GM12878 (cell line): ENCODE data around the gene ZNF324. TPM values are rescaled to one million over a fixed set of nuclear protein-coding genes. Genes with fewer than 3 reads are reported as not detected.

Experiments
- CREB1 ChIP-seq: IDR thresholded peaks from 2 replicates; pipeline ENCODE4 v1.6.1; 2012; ENCODE audit warnings: low read depth, mild to moderate bottlenecking, inconsistent platforms
- JUNB ChIP-seq: IDR thresholded peaks from 2 replicates; pipeline ENCODE4 v1.6.1; 2016; ENCODE audit warnings: antibody characterized with exemption, mild to moderate bottlenecking
- JUND ChIP-seq: IDR thresholded peaks from 2 replicates; pipeline ENCODE4 v1.6.1; 2012; ENCODE audit warnings: low read depth, mild to moderate bottlenecking, low read length, improper control_type of control experiment, moderate library complexity
- KAT2A ChIP-seq: conservative IDR thresholded peaks from 2 replicates; pipeline ENCODE4 v1.6.1; 2011; ENCODE audit warnings: low read depth, low read length; ENCODE audit not compliant: control insufficient read depth
- NFIC ChIP-seq: IDR thresholded peaks from 2 replicates; pipeline ENCODE4 v1.6.1; 2012; ENCODE audit warnings: low read depth, mild to moderate bottlenecking, inconsistent platforms, low read length, moderate library complexity
- NR2C1 ChIP-seq: fragments of 450-650 bp; IDR thresholded peaks from 2 replicates; pipeline ENCODE4 v1.6.1; 2017; ENCODE audit warnings: antibody characterized with exemption, mild to moderate bottlenecking, moderate library complexity
- POLR2A ChIP-seq: IDR thresholded peaks from 2 replicates; pipeline ENCODE4 v1.6.1; 2011; ENCODE audit warnings: low read depth, mild to moderate bottlenecking, low read length
- SMAD5 ChIP-seq: IDR thresholded peaks from 2 replicates; pipeline ENCODE4 v1.6.1; 2016; ENCODE audit warnings: antibody characterized with exemption, low read depth
- SPI1 ChIP-seq: IDR thresholded peaks from 2 replicates; pipeline ENCODE4 v1.6.1; 2011; ENCODE audit warnings: low read depth, mild to moderate bottlenecking, low read length, moderate library complexity, borderline replicate concordance; ENCODE audit not compliant: insufficient read depth
- WRNIP1 ChIP-seq: IDR thresholded peaks from 2 replicates; pipeline ENCODE4 v1.6.1; 2011; ENCODE audit warnings: low read depth, low read length, improper control_type of control experiment, borderline replicate concordance
- polyA plus RNA-seq, 11 experiments: library from polyadenylated mRNA; depleted of rRNA in 4 of 11; unstranded in 6 of 11; stranded (reverse) in 5 of 11; fragments of >200 nt; fragmentation: Nextera tagmentation in 4 of 11; fragmentation: Illumina TruSeq in 1 of 11; extraction: Ambion mirVana in 4 of 11; extraction: Trizol in 1 of 11; gene quantifications; 1 replicate in 1 of 11; 2 replicates in 10 of 11; pipeline versions ENCODE4 v1.2.1 to v1.2.3, GENCODE V29; 2011 to 2016; ENCODE audit warnings: inconsistent platforms in 2 of 11, missing spikeins in 2 of 11, low read depth in 1 of 11
- total RNA-seq, 4 experiments: library from RNA; depleted of rRNA in 3 of 4; stranded (reverse); fragments of >200 nt in 3 of 4; fragmentation: Illumina TruSeq in 1 of 4; extraction: Trizol in 1 of 4; gene quantifications; 2 replicates each; pipeline versions ENCODE4 v1.2.1 to v1.2.3, GENCODE V29; 2013 to 2021
- TF ChIP-seq, protein P1 (sequence below): fragments of 450-650 bp; IDR thresholded peaks from 2 replicates; pipeline ENCODE4 v1.6.1; 2018; ENCODE audit warnings: mild to moderate bottlenecking, low read depth, moderate library complexity; ENCODE audit not compliant: partially characterized antibody
- TF ChIP-seq, protein P2 (sequence below): fragments of 450-650 bp; formaldehyde crosslinking; IDR thresholded peaks from 2 replicates; pipeline ENCODE4 v1.4.0; 2022; ENCODE audit warnings: mild to moderate bottlenecking, moderate library complexity
- TF ChIP-seq, protein P3 (sequence below): IDR thresholded peaks from 2 replicates; pipeline ENCODE4 v1.6.1; 2012; ENCODE audit warnings: low read depth, low read length, improper control_type of control experiment
- TF ChIP-seq, protein P4 (sequence below): IDR thresholded peaks from 2 replicates; pipeline ENCODE4 v1.6.1; 2011; ENCODE audit warnings: borderline replicate concordance, low read depth, mild to moderate bottlenecking, moderate library complexity, low read length; ENCODE audit not compliant: insufficient read depth, poor library complexity, severe bottlenecking
- TF ChIP-seq, protein P5 (sequence below): fragments of 450-650 bp; IDR thresholded peaks from 2 replicates; pipeline ENCODE4 v1.6.1; 2017; ENCODE audit warnings: mild to moderate bottlenecking, moderate library complexity

ZNF324 gene
- total and polyA plus RNA-seq, 10 of the 15 experiments (the other 5 are each of a cell fraction or from before 2014, with no cell fraction given) = 0.71 to 13.9 (median 7.0) TPM

DNA sequence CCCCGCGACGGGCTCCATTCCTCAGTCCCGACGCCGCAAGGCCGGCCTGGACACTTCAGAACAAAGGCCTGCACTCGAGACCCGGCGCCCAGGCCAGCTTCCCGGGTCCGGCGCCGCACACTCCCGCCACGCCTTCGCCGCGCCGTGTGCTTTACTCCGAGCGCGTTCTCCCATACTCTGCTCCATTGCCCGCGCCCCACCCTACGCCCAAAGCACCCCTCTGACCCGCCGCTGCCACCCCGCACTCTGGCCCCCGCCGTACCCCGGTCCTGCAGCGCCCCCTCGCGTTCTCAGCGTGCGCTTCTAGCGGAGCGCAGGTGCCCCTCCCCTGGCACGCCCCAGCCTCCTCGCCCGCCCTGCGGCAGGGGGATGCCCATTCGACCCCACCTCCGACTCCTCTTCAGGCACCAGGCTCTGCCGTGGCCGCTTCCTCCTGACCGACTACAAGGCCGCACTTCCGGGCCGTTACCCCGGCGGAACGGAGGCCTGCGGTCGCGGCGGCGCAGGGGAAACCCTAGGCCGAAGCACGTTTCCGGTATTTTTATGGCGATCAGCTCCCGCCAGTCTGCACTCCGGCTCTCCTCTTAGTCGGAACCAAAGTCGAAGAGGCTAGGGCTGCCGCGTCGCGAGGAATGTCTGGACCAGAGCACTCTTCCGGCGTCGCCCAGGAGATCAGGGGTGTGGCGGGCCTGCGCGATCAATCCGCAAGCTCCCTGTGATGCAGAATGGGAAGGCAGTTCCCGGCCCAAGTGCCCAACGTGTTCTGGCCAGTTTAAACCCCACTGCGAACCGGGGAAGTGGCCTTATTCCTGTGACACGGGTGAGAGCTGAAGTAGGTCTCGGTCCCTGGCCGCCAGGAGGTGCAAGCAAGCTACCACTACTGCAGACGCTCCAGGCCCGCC, 52.7 kb downstream of the ZNF324 start, which contains the start of gene ZBTB45 (continued):
- TF ChIP-seq, protein P1, sequence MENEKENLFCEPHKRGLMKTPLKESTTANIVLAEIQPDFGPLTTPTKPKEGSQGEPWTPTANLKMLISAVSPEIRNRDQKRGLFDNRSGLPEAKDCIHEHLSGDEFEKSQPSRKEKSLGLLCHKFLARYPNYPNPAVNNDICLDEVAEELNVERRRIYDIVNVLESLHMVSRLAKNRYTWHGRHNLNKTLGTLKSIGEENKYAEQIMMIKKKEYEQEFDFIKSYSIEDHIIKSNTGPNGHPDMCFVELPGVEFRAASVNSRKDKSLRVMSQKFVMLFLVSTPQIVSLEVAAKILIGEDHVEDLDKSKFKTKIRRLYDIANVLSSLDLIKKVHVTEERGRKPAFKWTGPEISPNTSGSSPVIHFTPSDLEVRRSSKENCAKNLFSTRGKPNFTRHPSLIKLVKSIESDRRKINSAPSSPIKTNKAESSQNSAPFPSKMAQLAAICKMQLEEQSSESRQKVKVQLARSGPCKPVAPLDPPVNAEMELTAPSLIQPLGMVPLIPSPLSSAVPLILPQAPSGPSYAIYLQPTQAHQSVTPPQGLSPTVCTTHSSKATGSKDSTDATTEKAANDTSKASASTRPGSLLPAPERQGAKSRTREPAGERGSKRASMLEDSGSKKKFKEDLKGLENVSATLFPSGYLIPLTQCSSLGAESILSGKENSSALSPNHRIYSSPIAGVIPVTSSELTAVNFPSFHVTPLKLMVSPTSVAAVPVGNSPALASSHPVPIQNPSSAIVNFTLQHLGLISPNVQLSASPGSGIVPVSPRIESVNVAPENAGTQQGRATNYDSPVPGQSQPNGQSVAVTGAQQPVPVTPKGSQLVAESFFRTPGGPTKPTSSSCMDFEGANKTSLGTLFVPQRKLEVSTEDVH = peak; percentile 93
- TF ChIP-seq JUNB = no peak
- peak; percentile 24; the same call in 1 of the 2 replicates for TF ChIP-seq SPI1
- no peak for TF ChIP-seq KAT2A
- TF ChIP-seq CREB1 = peak; percentile 90
- TF ChIP-seq, protein P2, sequence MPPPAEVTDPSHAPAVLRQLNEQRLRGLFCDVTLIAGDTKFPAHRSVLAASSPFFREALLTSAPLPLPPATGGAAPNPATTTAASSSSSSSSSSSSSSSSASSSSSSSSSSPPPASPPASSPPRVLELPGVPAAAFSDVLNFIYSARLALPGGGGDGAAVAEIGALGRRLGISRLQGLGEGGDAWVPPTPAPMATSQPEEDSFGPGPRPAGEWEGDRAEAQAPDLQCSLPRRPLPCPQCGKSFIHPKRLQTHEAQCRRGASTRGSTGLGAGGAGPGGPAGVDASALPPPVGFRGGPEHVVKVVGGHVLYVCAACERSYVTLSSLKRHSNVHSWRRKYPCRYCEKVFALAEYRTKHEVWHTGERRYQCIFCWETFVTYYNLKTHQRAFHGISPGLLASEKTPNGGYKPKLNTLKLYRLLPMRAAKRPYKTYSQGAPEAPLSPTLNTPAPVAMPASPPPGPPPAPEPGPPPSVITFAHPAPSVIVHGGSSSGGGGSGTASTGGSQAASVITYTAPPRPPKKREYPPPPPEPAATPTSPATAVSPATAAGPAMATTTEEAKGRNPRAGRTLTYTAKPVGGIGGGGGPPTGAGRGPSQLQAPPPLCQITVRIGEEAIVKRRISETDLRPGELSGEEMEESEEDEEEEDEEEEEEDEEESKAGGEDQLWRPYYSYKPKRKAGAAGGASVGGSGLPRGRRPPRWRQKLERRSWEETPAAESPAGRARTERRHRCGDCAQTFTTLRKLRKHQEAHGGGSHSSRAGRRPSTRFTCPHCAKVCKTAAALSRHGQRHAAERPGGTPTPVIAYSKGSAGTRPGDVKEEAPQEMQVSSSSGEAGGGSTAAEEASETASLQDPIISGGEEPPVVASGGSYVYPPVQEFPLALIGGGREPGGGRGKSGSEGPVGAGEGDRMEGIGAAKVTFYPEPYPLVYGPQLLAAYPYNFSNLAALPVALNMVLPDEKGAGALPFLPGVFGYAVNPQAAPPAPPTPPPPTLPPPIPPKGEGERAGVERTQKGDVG (CRISPR knock-in tag) = no peak
- peak; percentile 89 for TF ChIP-seq POLR2A
- TF ChIP-seq, protein P3, sequence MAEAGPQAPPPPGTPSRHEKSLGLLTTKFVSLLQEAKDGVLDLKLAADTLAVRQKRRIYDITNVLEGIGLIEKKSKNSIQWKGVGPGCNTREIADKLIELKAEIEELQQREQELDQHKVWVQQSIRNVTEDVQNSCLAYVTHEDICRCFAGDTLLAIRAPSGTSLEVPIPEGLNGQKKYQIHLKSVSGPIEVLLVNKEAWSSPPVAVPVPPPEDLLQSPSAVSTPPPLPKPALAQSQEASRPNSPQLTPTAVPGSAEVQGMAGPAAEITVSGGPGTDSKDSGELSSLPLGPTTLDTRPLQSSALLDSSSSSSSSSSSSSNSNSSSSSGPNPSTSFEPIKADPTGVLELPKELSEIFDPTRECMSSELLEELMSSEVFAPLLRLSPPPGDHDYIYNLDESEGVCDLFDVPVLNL = 0 out of 2 replicates have a peak, but pooled peaks have one; percentile 31
- TF ChIP-seq JUND = 0 out of 2 replicates have a peak, but pooled peaks have one; percentile 34
- TF ChIP-seq NFIC = no peak
- TF ChIP-seq SMAD5 = peak; percentile 77
- TF ChIP-seq, protein P4, sequence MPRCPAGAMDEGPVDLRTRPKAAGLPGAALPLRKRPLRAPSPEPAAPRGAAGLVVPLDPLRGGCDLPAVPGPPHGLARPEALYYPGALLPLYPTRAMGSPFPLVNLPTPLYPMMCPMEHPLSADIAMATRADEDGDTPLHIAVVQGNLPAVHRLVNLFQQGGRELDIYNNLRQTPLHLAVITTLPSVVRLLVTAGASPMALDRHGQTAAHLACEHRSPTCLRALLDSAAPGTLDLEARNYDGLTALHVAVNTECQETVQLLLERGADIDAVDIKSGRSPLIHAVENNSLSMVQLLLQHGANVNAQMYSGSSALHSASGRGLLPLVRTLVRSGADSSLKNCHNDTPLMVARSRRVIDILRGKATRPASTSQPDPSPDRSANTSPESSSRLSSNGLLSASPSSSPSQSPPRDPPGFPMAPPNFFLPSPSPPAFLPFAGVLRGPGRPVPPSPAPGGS = peak; percentile 10
- TF ChIP-seq, protein P5, sequence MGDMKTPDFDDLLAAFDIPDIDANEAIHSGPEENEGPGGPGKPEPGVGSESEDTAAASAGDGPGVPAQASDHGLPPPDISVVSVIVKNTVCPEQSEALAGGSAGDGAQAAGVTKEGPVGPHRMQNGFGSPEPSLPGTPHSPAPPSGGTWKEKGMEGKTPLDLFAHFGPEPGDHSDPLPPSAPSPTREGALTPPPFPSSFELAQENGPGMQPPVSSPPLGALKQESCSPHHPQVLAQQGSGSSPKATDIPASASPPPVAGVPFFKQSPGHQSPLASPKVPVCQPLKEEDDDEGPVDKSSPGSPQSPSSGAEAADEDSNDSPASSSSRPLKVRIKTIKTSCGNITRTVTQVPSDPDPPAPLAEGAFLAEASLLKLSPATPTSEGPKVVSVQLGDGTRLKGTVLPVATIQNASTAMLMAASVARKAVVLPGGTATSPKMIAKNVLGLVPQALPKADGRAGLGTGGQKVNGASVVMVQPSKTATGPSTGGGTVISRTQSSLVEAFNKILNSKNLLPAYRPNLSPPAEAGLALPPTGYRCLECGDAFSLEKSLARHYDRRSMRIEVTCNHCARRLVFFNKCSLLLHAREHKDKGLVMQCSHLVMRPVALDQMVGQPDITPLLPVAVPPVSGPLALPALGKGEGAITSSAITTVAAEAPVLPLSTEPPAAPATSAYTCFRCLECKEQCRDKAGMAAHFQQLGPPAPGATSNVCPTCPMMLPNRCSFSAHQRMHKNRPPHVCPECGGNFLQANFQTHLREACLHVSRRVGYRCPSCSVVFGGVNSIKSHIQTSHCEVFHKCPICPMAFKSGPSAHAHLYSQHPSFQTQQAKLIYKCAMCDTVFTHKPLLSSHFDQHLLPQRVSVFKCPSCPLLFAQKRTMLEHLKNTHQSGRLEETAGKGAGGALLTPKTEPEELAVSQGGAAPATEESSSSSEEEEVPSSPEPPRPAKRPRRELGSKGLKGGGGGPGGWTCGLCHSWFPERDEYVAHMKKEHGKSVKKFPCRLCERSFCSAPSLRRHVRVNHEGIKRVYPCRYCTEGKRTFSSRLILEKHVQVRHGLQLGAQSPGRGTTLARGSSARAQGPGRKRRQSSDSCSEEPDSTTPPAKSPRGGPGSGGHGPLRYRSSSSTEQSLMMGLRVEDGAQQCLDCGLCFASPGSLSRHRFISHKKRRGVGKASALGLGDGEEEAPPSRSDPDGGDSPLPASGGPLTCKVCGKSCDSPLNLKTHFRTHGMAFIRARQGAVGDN = peak; percentile 64
- peak; percentile 88 for TF ChIP-seq NR2C1
- TF ChIP-seq WRNIP1 = peak; percentile 84; the same call in 1 of the 2 replicates
